GM23338 (cell line): ENCODE measurements around the gene NCOA6.

Source experiments
- CTCF ChIP-seq, 2 experiments: fragments of 200-600 bp in 1 of 2; sonication (generic) in 1 of 2; conservative IDR thresholded peaks; 2 replicates each; pipeline versions ENCODE4 v1.5.1 to v1.6.1; 2016 to 2017; ENCODE audit warnings: antibody characterized with exemption in 2 of 2, low read depth in 2 of 2, mild to moderate bottlenecking in 2 of 2, moderate library complexity in 1 of 2
- EZH2 ChIP-seq: fragments of 200-600 bp; sonication (generic); IDR thresholded peaks from one replicate; pipeline ENCODE4 v1.8.0; 2017; ENCODE audit warnings: antibody characterized with exemption, mild to moderate bottlenecking, low read depth; ENCODE audit not compliant: unreplicated experiment
- EZH2phosphoT487 ChIP-seq: fragments of 200-600 bp; sonication (generic); IDR thresholded peaks from one replicate; pipeline ENCODE4 v1.8.1; 2018; ENCODE audit warnings: antibody characterized with exemption; ENCODE audit not compliant: unreplicated experiment
- POLR2AphosphoS5 ChIP-seq: IDR thresholded peaks from 2 replicates; pipeline ENCODE4 v1.6.1; 2016; ENCODE audit warnings: antibody characterized with exemption, low read depth
- ZNF331 ChIP-seq: fragments of 250-450 bp; sonication (Bioruptor Pico); IDR thresholded peaks from 2 replicates; pipeline ENCODE4 v1.5.0; 2020; ENCODE audit warnings: low read depth, mild to moderate bottlenecking, moderate library complexity

- TF ChIP-seq CTCF (conservative IDR thresholded peaks at IDR 0.05; ENCODE audit: low read depth in 2 of 2) (no peak), EZH2 (no peak), POLR2AphosphoS5 (no peak), ZNF331 (CRISPR knock-in tag) (no peak), EZH2phosphoT487 (no peak)
Measured at GRCh38 chr20:34736106-34736735, 89.2 kb downstream of the NCOA6 start.
